SK-N-SH (cell line): Measurements from ENCODE around the gene CNTNAP2.

Experiments used
- EP300 ChIP-seq, 2 experiments: IDR thresholded peaks; 2 replicates each; pipeline versions ENCODE4 v1.4.0 to v1.6.1; 2012; ENCODE audit warnings: borderline replicate concordance in 1 of 2, low read depth in 1 of 2, low read length in 1 of 2
- FOSL2 ChIP-seq: IDR thresholded peaks from 2 replicates; pipeline ENCODE4 v1.4.0; 2012; ENCODE audit warnings: low read depth, mild to moderate bottlenecking, moderate library complexity, borderline replicate concordance
- FOXM1 ChIP-seq: IDR thresholded peaks from 2 replicates; pipeline ENCODE4 v1.4.0; 2012; ENCODE audit warnings: low read depth, mild to moderate bottlenecking
- RCOR1 ChIP-seq: fragments of 150-350 bp; IDR thresholded peaks from 2 replicates; pipeline ENCODE4 v1.6.1; 2017; ENCODE audit warnings: antibody characterized with exemption, low read length
- SIN3A ChIP-seq: IDR thresholded peaks from 2 replicates; pipeline ENCODE4 v1.6.1; 2012; ENCODE audit warnings: low read depth, mild to moderate bottlenecking, low read length, moderate library complexity, borderline replicate concordance
- TAF1 ChIP-seq: IDR thresholded peaks from 2 replicates; pipeline ENCODE4 v1.6.1; 2012; ENCODE audit warnings: low read depth, mild to moderate bottlenecking, low read length, moderate library complexity, borderline replicate concordance
- YY1 ChIP-seq: IDR thresholded peaks from 2 replicates; pipeline ENCODE4 v1.4.0; 2012; ENCODE audit warnings: low read depth, mild to moderate bottlenecking
- TF ChIP-seq, protein P1 (sequence below): fragments of 200-600 bp; sonication (generic); IDR thresholded peaks from 2 replicates; pipeline ENCODE4 v1.6.1; 2017; ENCODE audit warnings: antibody characterized with exemption, mild to moderate bottlenecking, moderate library complexity
- TF ChIP-seq, protein P2 (sequence below): IDR thresholded peaks from 2 replicates; pipeline ENCODE4 v1.6.1; 2012; ENCODE audit warnings: mild to moderate bottlenecking, low read depth, low read length, moderate library complexity

DNA sequence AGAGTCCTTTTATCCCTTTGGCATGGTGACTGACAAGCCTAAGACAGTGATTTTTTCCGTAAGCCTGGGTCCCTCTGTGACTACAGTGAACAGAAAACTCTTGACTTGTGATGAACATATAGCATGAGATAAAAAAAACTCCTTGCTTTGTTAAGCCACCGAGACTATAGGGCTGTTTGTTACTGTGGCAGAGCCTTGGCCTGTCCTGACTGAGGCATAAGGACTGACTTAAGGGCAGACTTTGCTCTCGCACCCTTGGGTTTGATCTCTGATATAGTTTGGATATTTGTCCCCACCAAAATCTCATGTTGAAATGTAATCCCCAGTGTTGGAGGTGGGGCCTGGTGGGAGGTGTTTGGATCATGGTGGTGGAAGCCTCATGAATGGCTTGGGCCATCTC lies 2157.5 kb downstream of the CNTNAP2 start:
- TF ChIP-seq YY1: no peak
- TF ChIP-seq, protein P1, sequence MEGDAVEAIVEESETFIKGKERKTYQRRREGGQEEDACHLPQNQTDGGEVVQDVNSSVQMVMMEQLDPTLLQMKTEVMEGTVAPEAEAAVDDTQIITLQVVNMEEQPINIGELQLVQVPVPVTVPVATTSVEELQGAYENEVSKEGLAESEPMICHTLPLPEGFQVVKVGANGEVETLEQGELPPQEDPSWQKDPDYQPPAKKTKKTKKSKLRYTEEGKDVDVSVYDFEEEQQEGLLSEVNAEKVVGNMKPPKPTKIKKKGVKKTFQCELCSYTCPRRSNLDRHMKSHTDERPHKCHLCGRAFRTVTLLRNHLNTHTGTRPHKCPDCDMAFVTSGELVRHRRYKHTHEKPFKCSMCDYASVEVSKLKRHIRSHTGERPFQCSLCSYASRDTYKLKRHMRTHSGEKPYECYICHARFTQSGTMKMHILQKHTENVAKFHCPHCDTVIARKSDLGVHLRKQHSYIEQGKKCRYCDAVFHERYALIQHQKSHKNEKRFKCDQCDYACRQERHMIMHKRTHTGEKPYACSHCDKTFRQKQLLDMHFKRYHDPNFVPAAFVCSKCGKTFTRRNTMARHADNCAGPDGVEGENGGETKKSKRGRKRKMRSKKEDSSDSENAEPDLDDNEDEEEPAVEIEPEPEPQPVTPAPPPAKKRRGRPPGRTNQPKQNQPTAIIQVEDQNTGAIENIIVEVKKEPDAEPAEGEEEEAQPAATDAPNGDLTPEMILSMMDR: no peak
- TF ChIP-seq, protein P2, sequence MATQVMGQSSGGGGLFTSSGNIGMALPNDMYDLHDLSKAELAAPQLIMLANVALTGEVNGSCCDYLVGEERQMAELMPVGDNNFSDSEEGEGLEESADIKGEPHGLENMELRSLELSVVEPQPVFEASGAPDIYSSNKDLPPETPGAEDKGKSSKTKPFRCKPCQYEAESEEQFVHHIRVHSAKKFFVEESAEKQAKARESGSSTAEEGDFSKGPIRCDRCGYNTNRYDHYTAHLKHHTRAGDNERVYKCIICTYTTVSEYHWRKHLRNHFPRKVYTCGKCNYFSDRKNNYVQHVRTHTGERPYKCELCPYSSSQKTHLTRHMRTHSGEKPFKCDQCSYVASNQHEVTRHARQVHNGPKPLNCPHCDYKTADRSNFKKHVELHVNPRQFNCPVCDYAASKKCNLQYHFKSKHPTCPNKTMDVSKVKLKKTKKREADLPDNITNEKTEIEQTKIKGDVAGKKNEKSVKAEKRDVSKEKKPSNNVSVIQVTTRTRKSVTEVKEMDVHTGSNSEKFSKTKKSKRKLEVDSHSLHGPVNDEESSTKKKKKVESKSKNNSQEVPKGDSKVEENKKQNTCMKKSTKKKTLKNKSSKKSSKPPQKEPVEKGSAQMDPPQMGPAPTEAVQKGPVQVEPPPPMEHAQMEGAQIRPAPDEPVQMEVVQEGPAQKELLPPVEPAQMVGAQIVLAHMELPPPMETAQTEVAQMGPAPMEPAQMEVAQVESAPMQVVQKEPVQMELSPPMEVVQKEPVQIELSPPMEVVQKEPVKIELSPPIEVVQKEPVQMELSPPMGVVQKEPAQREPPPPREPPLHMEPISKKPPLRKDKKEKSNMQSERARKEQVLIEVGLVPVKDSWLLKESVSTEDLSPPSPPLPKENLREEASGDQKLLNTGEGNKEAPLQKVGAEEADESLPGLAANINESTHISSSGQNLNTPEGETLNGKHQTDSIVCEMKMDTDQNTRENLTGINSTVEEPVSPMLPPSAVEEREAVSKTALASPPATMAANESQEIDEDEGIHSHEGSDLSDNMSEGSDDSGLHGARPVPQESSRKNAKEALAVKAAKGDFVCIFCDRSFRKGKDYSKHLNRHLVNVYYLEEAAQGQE: no peak
- no peak for TF ChIP-seq FOXM1
- no peak for TF ChIP-seq SIN3A
- no peak for TF ChIP-seq FOSL2
- TF ChIP-seq TAF1: no peak
- TF ChIP-seq EP300 (IDR thresholded peaks at IDR 0.05; ENCODE audit: borderline replicate concordance in 1 of 2, low read depth in 1 of 2, low read length in 1 of 2): no peak
- TF ChIP-seq RCOR1: no peak
